Measurements from ENCODE around the gene NYAP1.

NYAP1 gene

DNA sequence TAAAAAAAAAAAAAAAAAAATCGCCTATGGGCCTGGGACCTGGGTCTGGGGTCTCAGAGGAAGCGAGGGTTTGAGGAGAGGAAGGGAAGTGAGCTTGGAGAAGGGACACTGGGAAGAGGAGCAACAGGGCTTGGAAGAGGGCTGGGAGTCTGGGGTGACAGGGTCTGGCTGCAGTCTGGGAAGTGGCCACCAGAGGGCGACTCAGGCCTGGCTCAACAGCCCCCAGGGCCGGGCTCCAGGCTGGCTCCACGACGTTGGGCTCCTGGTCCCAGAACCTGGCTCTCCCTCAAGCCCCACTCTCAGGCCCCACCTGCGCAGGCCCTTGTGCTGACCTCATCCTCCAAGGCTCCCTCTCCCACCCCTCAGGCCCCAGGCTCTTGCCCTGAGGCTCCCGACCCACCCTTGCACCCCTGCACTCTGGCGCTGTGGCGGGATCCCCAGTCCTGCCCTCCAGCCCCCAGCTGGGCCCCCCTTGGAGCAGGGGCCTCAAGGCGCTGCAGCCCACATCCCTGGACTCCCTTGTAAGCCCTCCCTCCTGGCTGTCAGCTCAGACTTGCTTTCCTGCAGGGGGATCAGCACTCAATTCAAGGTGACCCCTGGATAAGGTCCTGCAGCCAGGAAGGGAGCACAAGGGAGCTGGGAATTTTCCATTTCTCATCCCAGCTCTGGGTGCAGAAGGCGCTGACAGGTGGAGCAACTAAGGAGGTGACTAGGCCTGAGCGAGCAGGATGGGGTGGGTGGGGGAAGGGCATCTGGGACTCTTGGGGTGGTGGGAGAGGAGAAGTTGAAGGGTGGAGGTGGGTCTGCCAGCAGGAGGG, 14.3 kb upstream of the NYAP1 start:
- Histone ChIP-seq H3K4me1 (ENCODE audit: insufficient read depth, low read length) (peaks cover 4% of the 10 kb centered on the region; the same call in 1 of the 2 replicates), H3K9ac (ENCODE audit: low read depth, low read length) (no peak overlapping the region), H3K9me3 (ENCODE audit: control insufficient read depth, insufficient read depth, low read length) (no peaks in the 10 kb centered on the region), H3K36me3 (ENCODE audit: insufficient read depth, low read length) (no peaks in the 10 kb centered on the region)

GRCh38 chr7:100471021-100471420, 12.7 kb upstream of the NYAP1 start:
- H3K9ac ChIP-seq (ENCODE audit: low read depth, low read length) = no peak overlapping the region
- peaks cover 4% of the 10 kb centered on the region; the same call in 1 of the 2 replicates for H3K4me1 ChIP-seq (ENCODE audit: insufficient read depth, low read length)

DNA sequence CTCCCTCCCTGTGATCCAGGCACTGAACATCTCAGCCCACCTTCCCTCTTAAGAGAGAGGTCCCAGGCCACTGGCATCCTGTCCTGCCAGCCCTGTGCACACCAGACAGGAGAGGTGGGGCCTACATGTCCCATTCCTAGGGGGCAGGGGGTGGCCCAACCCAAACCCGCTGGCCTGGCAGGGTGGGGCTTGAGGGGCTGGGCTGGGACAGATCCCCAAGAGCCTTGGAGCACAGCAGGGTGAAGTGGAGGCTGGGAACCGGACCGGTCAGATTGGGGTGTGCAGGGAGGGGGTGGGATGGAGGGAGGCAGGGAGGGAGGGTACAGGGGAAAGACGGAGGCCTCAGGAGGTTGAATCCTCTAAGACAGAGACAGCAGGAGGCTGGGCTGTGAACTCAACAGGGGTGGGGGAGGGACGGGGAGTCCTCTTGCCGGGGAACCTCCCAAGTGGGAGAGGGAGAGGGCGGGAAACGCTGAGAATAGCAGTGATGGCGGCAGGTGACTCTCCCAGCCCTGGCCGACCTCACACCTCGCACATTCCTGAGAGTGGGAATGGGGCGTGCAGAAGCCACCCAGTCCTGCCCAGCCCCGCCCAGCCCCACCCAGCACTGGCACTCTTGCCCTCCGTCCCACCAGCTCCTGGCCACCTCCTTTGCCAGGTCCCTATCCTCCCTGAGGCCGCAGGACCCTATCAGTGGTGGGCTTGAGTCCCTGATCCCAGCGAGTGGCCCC, 11.4 kb upstream of the NYAP1 start:
- H3K9me3 ChIP-seq (ENCODE audit: control insufficient read depth, insufficient read depth, low read length) = no peaks in the 10 kb centered on the region
- H3K9ac ChIP-seq (ENCODE audit: low read depth, low read length) = no peak overlapping the region
- H3K36me3 ChIP-seq (ENCODE audit: insufficient read depth, low read length) = no peaks in the 10 kb centered on the region
- peaks cover 12% of the 10 kb centered on the region; the same call in 1 of the 2 replicates for H3K4me1 ChIP-seq (ENCODE audit: insufficient read depth, low read length)

More at GRCh38 chr7:100471021-100471420, 12.7 kb upstream of the NYAP1 start:
- Histone ChIP-seq H3K36me3 (ENCODE audit: insufficient read depth, low read length) (no peaks in the 10 kb centered on the region), H3K9me3 (ENCODE audit: control insufficient read depth, insufficient read depth, low read length) (no peaks in the 10 kb centered on the region)

DNA sequence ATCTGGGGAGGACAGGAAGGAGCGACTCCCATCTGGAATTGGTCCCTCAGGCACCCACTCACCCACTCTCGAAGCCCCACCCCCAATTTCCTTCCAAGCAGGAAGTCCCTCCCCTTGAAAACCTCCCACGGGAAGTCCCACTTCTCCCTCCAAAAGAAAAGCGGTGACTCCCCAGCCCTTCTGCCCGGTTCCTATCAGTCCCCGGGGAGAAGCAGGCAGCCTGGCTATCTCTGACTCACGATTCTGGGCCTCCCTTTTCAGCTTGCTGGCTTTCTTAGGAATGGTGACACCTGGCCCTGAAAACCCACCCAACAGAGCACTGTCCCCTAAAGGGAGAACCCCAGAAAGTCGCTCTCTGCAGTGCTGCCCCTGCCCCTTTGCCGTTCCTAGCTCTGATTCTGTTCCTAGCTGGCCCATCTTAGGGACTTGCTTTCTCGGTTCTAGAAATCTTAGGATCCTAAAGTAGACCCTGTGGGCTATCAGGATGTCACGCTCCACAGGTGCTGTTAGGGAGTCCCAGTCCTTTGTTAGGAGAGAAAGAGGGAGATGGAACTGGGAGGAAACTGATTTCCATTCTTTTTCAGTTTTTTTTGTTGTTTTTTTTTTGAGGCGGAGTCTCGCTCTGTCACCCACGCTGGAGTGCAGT, 10.8 kb upstream of the NYAP1 start:
- peaks cover 12% of the 10 kb centered on the region; the same call in 1 of the 2 replicates for H3K4me1 ChIP-seq (ENCODE audit: insufficient read depth, low read length)
- no peaks in the 10 kb centered on the region for H3K36me3 ChIP-seq (ENCODE audit: insufficient read depth, low read length)
- no peak overlapping the region for H3K9ac ChIP-seq (ENCODE audit: low read depth, low read length)
- H3K9me3 ChIP-seq (ENCODE audit: control insufficient read depth, insufficient read depth, low read length) = no peaks in the 10 kb centered on the region

- Histone ChIP-seq H3K36me3 (ENCODE audit: insufficient read depth, low read length) (no peaks in the 10 kb centered on the region), H3K9ac (ENCODE audit: low read depth, low read length) (peak overlapping the region; percentile 20)
Measured at GRCh38 chr7:100475549-100475948, 8.2 kb upstream of the NYAP1 start.

GRCh38 chr7:100476101-100476780, 7.5 kb upstream of the NYAP1 start:
- Histone ChIP-seq H3K9ac (ENCODE audit: low read depth, low read length) (peak overlapping the region; percentile 20; the same call in 1 of the 2 replicates), H3K36me3 (ENCODE audit: insufficient read depth, low read length) (no peaks in the 10 kb centered on the region), H3K4me1 (ENCODE audit: insufficient read depth, low read length) (peaks cover 8% of the 10 kb centered on the region; the same call in 1 of the 2 replicates), H3K9me3 (ENCODE audit: control insufficient read depth, insufficient read depth, low read length) (no peaks in the 10 kb centered on the region)

More at GRCh38 chr7:100475549-100475948, 8.2 kb upstream of the NYAP1 start:
- Histone ChIP-seq H3K4me1 (ENCODE audit: insufficient read depth, low read length) (peaks cover 8% of the 10 kb centered on the region; the same call in 1 of the 2 replicates), H3K9me3 (ENCODE audit: control insufficient read depth, insufficient read depth, low read length) (no peaks in the 10 kb centered on the region)

DNA sequence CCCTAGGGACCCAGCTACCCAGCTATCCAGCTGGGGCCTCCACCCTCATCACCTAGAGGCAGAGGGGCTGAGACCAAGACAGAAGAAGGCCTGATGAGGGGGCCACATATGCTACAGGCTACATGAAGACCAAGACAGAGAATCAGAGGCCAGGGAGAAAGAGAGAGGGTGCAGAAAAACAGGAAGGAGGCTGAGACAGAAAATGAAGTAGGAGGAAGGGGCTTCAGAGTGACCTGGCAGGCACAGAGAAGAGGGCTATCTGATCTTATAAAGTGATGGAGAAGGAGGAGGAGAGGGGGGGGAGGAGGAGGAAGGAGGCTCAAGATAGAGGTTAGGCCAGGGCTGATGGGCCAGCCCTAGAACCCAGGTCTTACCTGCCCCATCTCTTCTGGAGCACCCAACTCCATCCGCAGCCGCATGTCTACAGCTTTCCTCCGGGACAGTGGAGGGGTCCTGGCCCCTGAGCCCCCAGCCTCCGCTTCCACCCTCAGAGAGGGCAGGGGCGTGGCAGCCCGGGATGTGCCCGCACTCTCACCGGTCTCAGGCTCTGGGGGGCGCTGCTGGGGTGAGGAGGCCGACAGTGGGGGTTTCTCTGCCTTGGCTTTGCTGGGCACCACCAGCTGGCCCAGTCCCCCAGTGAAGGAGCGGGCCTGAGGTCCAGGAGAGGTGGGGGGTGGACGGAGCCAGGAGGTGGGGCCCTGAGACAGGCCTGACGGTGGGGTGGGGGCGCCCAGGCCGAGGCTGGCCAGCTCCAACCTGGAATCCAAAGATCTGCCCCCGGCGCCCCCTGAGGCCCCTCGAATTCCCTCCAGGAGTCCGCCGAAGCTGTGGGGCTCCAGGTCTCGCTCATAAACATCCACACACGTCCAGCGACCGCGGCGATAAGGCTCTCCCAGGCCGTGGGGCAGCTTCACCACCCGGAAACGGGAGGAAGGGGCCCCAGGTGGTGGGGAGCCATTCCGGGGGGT, 6.5 kb upstream of the NYAP1 start:
- H3K36me3 ChIP-seq (ENCODE audit: insufficient read depth, low read length) = no peaks in the 10 kb centered on the region
- H3K9me3 ChIP-seq (ENCODE audit: control insufficient read depth, insufficient read depth, low read length) = no peaks in the 10 kb centered on the region
- peaks cover 8% of the 10 kb centered on the region; the same call in 1 of the 2 replicates for H3K4me1 ChIP-seq (ENCODE audit: insufficient read depth, low read length)
- H3K9ac ChIP-seq (ENCODE audit: low read depth, low read length) = peak overlapping the region; percentile 41; the same call in 1 of the 2 replicates

DNA sequence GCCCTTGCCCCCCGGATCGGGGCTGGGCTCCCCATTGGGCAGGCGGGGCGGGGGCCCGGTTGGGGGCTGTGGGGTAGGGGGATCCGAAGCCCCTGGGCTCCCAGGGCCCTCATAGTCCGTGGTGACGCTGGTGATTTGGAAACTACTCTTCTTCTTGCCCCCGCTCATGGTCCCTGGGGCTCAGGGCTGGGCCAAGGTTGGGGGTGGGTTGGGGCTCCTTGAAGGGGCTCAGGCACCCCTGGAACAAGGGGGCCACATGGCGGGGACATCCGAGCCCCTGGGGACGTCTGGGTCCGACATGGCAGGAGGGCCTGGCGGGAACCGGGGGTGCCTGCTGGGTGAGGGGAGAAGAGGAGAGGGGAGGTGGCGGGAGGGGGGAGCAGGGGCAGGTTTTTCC, 5.9 kb upstream of the NYAP1 start:
- Histone ChIP-seq H3K4me1 (ENCODE audit: insufficient read depth, low read length) (peaks cover 8% of the 10 kb centered on the region; the same call in 1 of the 2 replicates), H3K9me3 (ENCODE audit: control insufficient read depth, insufficient read depth, low read length) (no peaks in the 10 kb centered on the region), H3K9ac (ENCODE audit: low read depth, low read length) (peak overlapping the region; percentile 83), H3K36me3 (ENCODE audit: insufficient read depth, low read length) (no peaks in the 10 kb centered on the region)

GRCh38 chr7:100478958-100479660, 4.6 kb upstream of the NYAP1 start, which contains the start of gene TSC22D4:
Gene TSC22D4, minus strand, starts transcription at chr7:100479214. Its CDS starts 1,176 bp downstream, at chr7:100478038.
- no peaks in the 10 kb centered on the region for H3K9me3 ChIP-seq (ENCODE audit: control insufficient read depth, insufficient read depth, low read length)
- no peaks in the 10 kb centered on the region for H3K36me3 ChIP-seq (ENCODE audit: insufficient read depth, low read length)
- H3K4me1 ChIP-seq (ENCODE audit: insufficient read depth, low read length) = peaks cover 8% of the 10 kb centered on the region; the same call in 1 of the 2 replicates
- peak within 1 kb of the TSS; percentile 83 for H3K9ac ChIP-seq (ENCODE audit: low read depth, low read length)

DNA sequence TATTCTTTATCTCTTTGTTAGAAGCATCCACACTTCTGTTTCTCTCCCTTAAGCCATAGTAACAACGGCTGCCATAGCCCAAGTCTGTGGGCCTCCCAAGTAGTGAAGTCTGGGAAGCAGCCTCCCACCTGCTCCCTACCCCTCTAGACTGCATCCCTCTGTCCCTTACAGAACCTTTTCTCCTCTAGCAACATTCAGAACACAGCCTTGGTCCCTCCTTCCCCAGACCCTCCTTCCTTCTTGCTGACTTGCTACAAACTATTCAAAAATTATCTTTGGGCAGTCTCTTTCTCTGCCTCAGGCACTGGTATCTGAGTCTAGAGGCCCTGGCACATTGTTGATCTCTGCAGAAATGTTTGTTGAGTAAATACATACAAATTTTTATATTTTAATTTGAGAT, 2.3 kb upstream of the NYAP1 start:
- H3K9me3 ChIP-seq (ENCODE audit: control insufficient read depth, insufficient read depth, low read length) = no peaks in the 10 kb centered on the region
- no peak overlapping the region for H3K9ac ChIP-seq (ENCODE audit: low read depth, low read length)
- H3K4me1 ChIP-seq (ENCODE audit: insufficient read depth, low read length) = peaks cover 11% of the 10 kb centered on the region

DNA sequence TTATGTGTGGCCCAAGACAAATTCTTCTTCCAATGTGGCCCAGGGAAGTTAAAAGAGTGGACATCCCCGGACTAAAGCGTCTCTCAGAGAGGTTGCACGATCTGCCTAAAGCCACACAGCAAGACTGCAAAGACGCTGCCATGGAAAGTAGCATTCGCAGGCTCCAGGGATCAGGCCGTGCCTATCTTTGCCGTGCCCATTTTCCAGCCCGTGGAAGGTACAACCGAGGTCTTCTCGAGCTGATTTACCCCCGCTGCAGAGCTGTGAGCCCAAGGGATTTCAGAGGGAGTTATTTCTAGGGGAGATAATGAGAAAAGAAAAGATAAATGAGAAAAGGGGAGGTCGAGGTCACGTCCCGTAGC, 1.0 kb upstream of the NYAP1 start:
- Histone ChIP-seq H3K9ac (ENCODE audit: low read depth, low read length) (peak overlapping the region; percentile 60; the same call in 1 of the 2 replicates), H3K9me3 (ENCODE audit: control insufficient read depth, insufficient read depth, low read length) (no peaks in the 10 kb centered on the region), H3K36me3 (ENCODE audit: insufficient read depth, low read length) (no peaks in the 10 kb centered on the region), H3K4me1 (ENCODE audit: insufficient read depth, low read length) (peaks cover 6% of the 10 kb centered on the region)

More for the DNA sequence above, 2.3 kb upstream of the NYAP1 start:
- H3K36me3 ChIP-seq (ENCODE audit: insufficient read depth, low read length) = no peaks in the 10 kb centered on the region

- H3K9ac ChIP-seq (ENCODE audit: low read depth, low read length) = peak overlapping the region; percentile 60
- no peaks in the 10 kb centered on the region for H3K9me3 ChIP-seq (ENCODE audit: control insufficient read depth, insufficient read depth, low read length)
- no peaks in the 10 kb centered on the region for H3K36me3 ChIP-seq (ENCODE audit: insufficient read depth, low read length)
- peaks cover 6% of the 10 kb centered on the region for H3K4me1 ChIP-seq (ENCODE audit: insufficient read depth, low read length)
Measured at GRCh38 chr7:100483090-100483721, 521 bp upstream of the NYAP1 start.

All from ES-I3 (cell line).